Right lobe of liver (tissue), 4 donors: Measurements from ENCODE around the gene ZNF667.

ENCODE experiments used
- CTCF ChIP-seq, 4 donors: fragments of 200-600 bp in 3 of 4; fragments of 450-650 bp in 1 of 4; IDR thresholded peaks; one replicate each; pipeline versions ENCODE4 v1.5.1 to v1.8.0; 2016 to 2022; ENCODE audit warnings: antibody characterized with exemption in 4 of 4, mild to moderate bottlenecking in 2 of 4
- POLR2A ChIP-seq: fragments of 450-650 bp; IDR thresholded peaks from one replicate; pipeline ENCODE4 v1.6.1; 2017; ENCODE audit warnings: antibody characterized with exemption, mild to moderate bottlenecking
- donor health status: DM: no; HTN: no; CAD: no.
- donor health status: DM: no; HTN: no; CAD: no.
- donor health status: DM: no; HTN: yes; CAD: no.

- TF ChIP-seq CTCF (IDR thresholded peaks at IDR 0.05): no peak
- no peak for TF ChIP-seq POLR2A
Measured at GRCh38 chr19:56476651-56477428, at the start of gene ZNF667.
